Keratinocyte (primary cell): ENCODE data around the gene CARMIL3. TPM values are rescaled to one million over a fixed set of nuclear protein-coding genes. Genes with fewer than 3 reads are reported as not detected.

Experiments used
- DNase-seq: peaks from one replicate; pipeline ENCODE4 v3.0.0-alpha.2; 2011; ENCODE audit warnings: low read depth, missing footprints, low spot score
- FAIRE-seq: peaks from 2 replicates; lab custom pipeline; 2011; peaks lifted over from hg19 to GRCh38; lab: Jason Lieb, UNC
- H2AFZ ChIP-seq: 2 replicates; pipeline ENCODE4 v1.6.0; 2012; ENCODE audit warnings: low read length, control low read depth, inconsistent platforms; ENCODE audit not compliant: control insufficient read depth
- H3K27ac ChIP-seq: 2 replicates; pipeline ENCODE4 v1.5.1; 2011; ENCODE audit warnings: low read length; ENCODE audit not compliant: control insufficient read depth, insufficient read depth
- H3K27me3 ChIP-seq: 3 replicates; pipeline ENCODE4 v1.6.0; 2011; ENCODE audit warnings: low read length; ENCODE audit not compliant: control insufficient read depth, insufficient read depth; ENCODE audit errors: extremely low read depth
- H3K36me3 ChIP-seq, 2 experiments: 2 replicates in 1 of 2; 3 replicates in 1 of 2; pipeline ENCODE4 v1.5.1; 2011; ENCODE audit warnings: low read length in 2 of 2, mild to moderate bottlenecking in 1 of 2; ENCODE audit not compliant: control insufficient read depth in 2 of 2, insufficient read depth in 2 of 2; ENCODE audit errors: extremely low read depth in 1 of 2
- H3K4me1 ChIP-seq: 3 replicates; pipeline ENCODE4 v1.5.1; 2011; ENCODE audit warnings: low read length; ENCODE audit not compliant: control insufficient read depth, insufficient read depth; ENCODE audit errors: extremely low read depth
- H3K4me2 ChIP-seq: 3 replicates; pipeline ENCODE4 v1.6.0; 2011; ENCODE audit warnings: low read depth, low read length; ENCODE audit not compliant: control insufficient read depth, insufficient read depth; ENCODE audit errors: extremely low read depth
- H3K4me3 ChIP-seq, 3 experiments: fragments of 200-600 bp in 1 of 3; sonication (generic) in 1 of 3; 2 replicates in 2 of 3; 3 replicates in 1 of 3; pipeline ENCODE4 v1.5.1; 2011 to 2016; ENCODE audit warnings: low read length in 3 of 3, mild to moderate bottlenecking in 3 of 3, control low read depth in 2 of 3, inconsistent platforms in 1 of 3, low read depth in 1 of 3, mixed read lengths in 1 of 3, mixed run types in 1 of 3, moderate library complexity in 1 of 3; ENCODE audit not compliant: control insufficient read depth in 2 of 3, insufficient read depth in 2 of 3; ENCODE audit errors: extremely low read depth in 1 of 3
- H3K79me2 ChIP-seq: 2 replicates; pipeline ENCODE4 v1.6.0; 2012; ENCODE audit warnings: low read length; ENCODE audit not compliant: control insufficient read depth, insufficient read depth
- H3K9ac ChIP-seq: 3 replicates; pipeline ENCODE4 v1.6.0; 2011; ENCODE audit warnings: low read length; ENCODE audit not compliant: control insufficient read depth, insufficient read depth; ENCODE audit errors: extremely low read depth
- H3K9me1 ChIP-seq: 3 replicates; pipeline ENCODE4 v1.6.0; 2011; ENCODE audit warnings: low read length; ENCODE audit not compliant: control insufficient read depth, insufficient read depth; ENCODE audit errors: extremely low read depth
- H3K9me3 ChIP-seq: 2 replicates; pipeline ENCODE4 v1.5.1; 2012; ENCODE audit warnings: low read depth, low read length; ENCODE audit not compliant: control insufficient read depth
- H4K20me1 ChIP-seq: 3 replicates; pipeline ENCODE4 v1.6.0; 2011; ENCODE audit warnings: low read length; ENCODE audit not compliant: control insufficient read depth, insufficient read depth; ENCODE audit errors: extremely low read depth
- EZH2 ChIP-seq: IDR thresholded peaks from one replicate; pipeline ENCODE4 v1.6.1; 2012; ENCODE audit warnings: inconsistent platforms, mild to moderate bottlenecking, low read length, moderate library complexity
- dilution Hi-C: fragments of 300-500 bp; cut with MboI; formaldehyde crosslinking; loops from one replicate; pipeline ENCODE4 v1.7.0; 2020; ENCODE audit warnings: low sequenced_read_pairs; ENCODE audit not compliant: extremely low pct_ligation_motif_present
- polyA plus RNA-seq, 5 experiments: library from polyadenylated mRNA; depleted of rRNA in 3 of 5; stranded (reverse) in 3 of 5; stranded (forward) in 1 of 5; unstranded in 1 of 5; fragments of >200 nt; gene quantifications; 1 replicate in 1 of 5; 2 replicates in 3 of 5; 3 replicates in 1 of 5; pipeline versions ENCODE4 v1.2.1 to v1.2.3, GENCODE V29; 2011 to 2012; ENCODE audit warnings: missing spikeins in 2 of 5, low read depth in 1 of 5, low replicate concordance in 1 of 5
- TF ChIP-seq, protein P1 (sequence below), 3 experiments: IDR thresholded peaks in 1 of 3; conservative IDR thresholded peaks in 1 of 3; optimal IDR thresholded peaks in 1 of 3; 2 replicates in 2 of 3; 3 replicates in 1 of 3; pipeline versions ENCODE3 to v1.5.1; 2011; ENCODE audit warnings: low read length in 3 of 3, mild to moderate bottlenecking in 3 of 3, moderate library complexity in 2 of 3, control low read depth in 1 of 3, inconsistent platforms in 1 of 3; ENCODE audit not compliant: insufficient read depth in 2 of 3; ENCODE audit errors: extremely low read depth in 1 of 3

Gene CARMIL3
- polyA plus RNA-seq, 1 donor (not counting 4 experiments of a cell fraction or from before 2014, with no cell fraction given) = 0.12 TPM

DNA sequence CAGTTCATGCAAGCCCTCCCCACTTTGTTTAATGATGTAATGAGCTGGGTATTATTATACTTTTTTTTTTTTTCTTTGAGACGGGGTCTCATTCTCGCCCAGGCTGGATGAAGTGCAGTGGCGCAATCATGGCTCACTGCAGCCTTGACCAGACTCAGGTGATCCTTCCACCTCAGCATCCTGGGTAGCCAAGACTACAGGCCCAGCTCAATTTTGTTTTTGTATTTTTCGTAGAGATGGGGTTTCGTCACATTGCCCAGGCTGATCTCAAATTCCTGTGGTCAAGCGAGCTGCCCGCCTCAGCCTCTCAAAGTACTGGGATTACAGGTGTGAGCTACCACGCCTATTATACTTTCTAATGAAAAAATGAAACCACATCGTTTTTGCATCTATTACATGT lies 58.3 kb downstream of the CARMIL3 start:
- DNase-seq (no peak), FAIRE-seq (no peak)
- H3K36me3 ChIP-seq = no peaks in the 10 kb centered on the region
- TF ChIP-seq, protein P1, sequence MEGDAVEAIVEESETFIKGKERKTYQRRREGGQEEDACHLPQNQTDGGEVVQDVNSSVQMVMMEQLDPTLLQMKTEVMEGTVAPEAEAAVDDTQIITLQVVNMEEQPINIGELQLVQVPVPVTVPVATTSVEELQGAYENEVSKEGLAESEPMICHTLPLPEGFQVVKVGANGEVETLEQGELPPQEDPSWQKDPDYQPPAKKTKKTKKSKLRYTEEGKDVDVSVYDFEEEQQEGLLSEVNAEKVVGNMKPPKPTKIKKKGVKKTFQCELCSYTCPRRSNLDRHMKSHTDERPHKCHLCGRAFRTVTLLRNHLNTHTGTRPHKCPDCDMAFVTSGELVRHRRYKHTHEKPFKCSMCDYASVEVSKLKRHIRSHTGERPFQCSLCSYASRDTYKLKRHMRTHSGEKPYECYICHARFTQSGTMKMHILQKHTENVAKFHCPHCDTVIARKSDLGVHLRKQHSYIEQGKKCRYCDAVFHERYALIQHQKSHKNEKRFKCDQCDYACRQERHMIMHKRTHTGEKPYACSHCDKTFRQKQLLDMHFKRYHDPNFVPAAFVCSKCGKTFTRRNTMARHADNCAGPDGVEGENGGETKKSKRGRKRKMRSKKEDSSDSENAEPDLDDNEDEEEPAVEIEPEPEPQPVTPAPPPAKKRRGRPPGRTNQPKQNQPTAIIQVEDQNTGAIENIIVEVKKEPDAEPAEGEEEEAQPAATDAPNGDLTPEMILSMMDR (optimal IDR thresholded peaks at IDR 0.05 in 1 of 3, IDR thresholded peaks at IDR 0.05 in 1 of 3, conservative IDR thresholded peaks at IDR 0.05 in 1 of 3; ENCODE audit: extremely low read depth in 1 of 3, insufficient read depth in 2 of 3, low read length in 3 of 3) = no peak
- no peak for TF ChIP-seq EZH2
- dilution Hi-C loops = no loop called here
- H3K4me2 ChIP-seq = no peak overlapping the region
- no peaks in the 10 kb centered on the region for H3K79me2 ChIP-seq
- no peak overlapping the region for H2AFZ ChIP-seq
- no peak overlapping the region for H3K9ac ChIP-seq
- H3K4me3 ChIP-seq = no peak overlapping the region
- no peaks in the 10 kb centered on the region for H3K27me3 ChIP-seq
- no peaks in the 10 kb centered on the region for H3K9me1 ChIP-seq
- H3K9me3 ChIP-seq = no peaks in the 10 kb centered on the region
- no peak overlapping the region for H3K27ac ChIP-seq
- peaks cover 17% of the 10 kb centered on the region for H3K4me1 ChIP-seq
- H4K20me1 ChIP-seq = no peaks in the 10 kb centered on the region

DNA sequence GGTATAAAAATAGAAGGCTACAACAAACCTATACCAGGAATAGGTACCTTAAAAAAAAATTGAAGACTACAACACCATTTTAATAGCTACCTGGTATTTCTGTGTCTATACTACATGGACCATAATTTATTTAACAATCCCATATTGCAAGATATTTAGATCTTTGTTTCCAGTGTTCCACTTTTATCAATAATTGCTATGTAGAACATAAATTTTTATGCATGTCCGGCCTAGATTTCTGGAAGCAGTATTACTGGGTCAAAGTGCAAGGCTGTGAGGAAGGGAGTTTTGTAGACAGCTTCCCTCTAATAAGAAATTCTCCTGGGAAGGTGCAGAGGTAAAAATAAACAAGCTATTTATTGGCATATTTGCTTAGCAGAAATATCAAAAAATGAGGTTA lies 58.7 kb downstream of the CARMIL3 start:
- FAIRE-seq = no peak
- Histone ChIP-seq H3K27me3 (no peaks in the 10 kb centered on the region), H3K4me2 (no peak overlapping the region)

More for the DNA sequence above, 58.7 kb downstream of the CARMIL3 start:
- no peak for DNase-seq
- dilution Hi-C loops = no loop called here
- no peak overlapping the region for H3K9ac ChIP-seq
- no peaks in the 10 kb centered on the region for H3K36me3 ChIP-seq
- H3K4me1 ChIP-seq = peaks cover 19% of the 10 kb centered on the region
- H3K27ac ChIP-seq = no peak overlapping the region
- no peaks in the 10 kb centered on the region for H3K9me1 ChIP-seq
- no peaks in the 10 kb centered on the region for H3K9me3 ChIP-seq
- no peak overlapping the region for H2AFZ ChIP-seq
- no peak overlapping the region for H3K4me3 ChIP-seq
- no peak for TF ChIP-seq EZH2
- TF ChIP-seq, protein P1 (optimal IDR thresholded peaks at IDR 0.05 in 1 of 3, IDR thresholded peaks at IDR 0.05 in 1 of 3, conservative IDR thresholded peaks at IDR 0.05 in 1 of 3; ENCODE audit: extremely low read depth in 1 of 3, insufficient read depth in 2 of 3, low read length in 3 of 3) = no peak
- H3K79me2 ChIP-seq = no peaks in the 10 kb centered on the region
- H4K20me1 ChIP-seq = no peaks in the 10 kb centered on the region
